ENCODE results near the gene ZNF317. TPM values are rescaled to one million over a fixed set of nuclear protein-coding genes. Genes with fewer than 3 reads are reported as not detected.

ZNF317 gene
- polyA plus RNA-seq (ENCODE audit: insufficient read length), result 20.1 TPM

GRCh38 chr19:9140159-9140874, at the start of gene ZNF317:
Gene ZNF317 (plus strand): TSS chr19:9140397. CDS start chr19:9156017, 15,620 bp downstream.
- DNase-seq, result peak; percentile 94

- no peak for DNase-seq
Measured at GRCh38 chr19:9107375-9107774, 32.8 kb upstream of the ZNF317 start, which contains the start of gene OR7G2. Gene OR7G2 (minus strand): TSS chr19:9107475. CDS start chr19:9103243, 4,232 bp downstream.

GRCh38 chr19:9109959-9110358, 30.2 kb upstream of the ZNF317 start:
- no peak for DNase-seq

GRCh38 chr19:9115307-9115813, 24.8 kb upstream of the ZNF317 start, which contains the start of gene OR7G1:
Gene OR7G1 (minus strand): TSS chr19:9115763. CDS start chr19:9115763, 0 bp downstream.
- no peak for DNase-seq

- no peak for DNase-seq
Measured at GRCh38 chr19:9116547-9116946, 23.6 kb upstream of the ZNF317 start.

- no peak for DNase-seq
Measured at GRCh38 chr19:9126900-9127405, 13.2 kb upstream of the ZNF317 start, which contains the start of gene OR7G3. Gene OR7G3 (minus strand): TSS chr19:9126950. CDS start chr19:9126950, 0 bp downstream.

GRCh38 chr19:9128171-9128570, 12.0 kb upstream of the ZNF317 start:
- no peak for DNase-seq

- DNase-seq, result no peak
Measured at GRCh38 chr19:9130965-9131364, 9.2 kb upstream of the ZNF317 start.

GRCh38 chr19:9132422-9132821, 7.8 kb upstream of the ZNF317 start:
- no peak for DNase-seq

GRCh38 chr19:9139609-9140158, 513 bp upstream of the ZNF317 start:
- no peak for DNase-seq

- no peak for DNase-seq
Measured at GRCh38 chr19:9144920-9145319, 4.7 kb downstream of the ZNF317 start.

GRCh38 chr19:9146882-9147281, 6.7 kb downstream of the ZNF317 start:
- no peak for DNase-seq

GRCh38 chr19:9148697-9149096, 8.5 kb downstream of the ZNF317 start:
- no peak for DNase-seq

- DNase-seq, result no peak
Measured at GRCh38 chr19:9149997-9150396, 9.8 kb downstream of the ZNF317 start.

- DNase-seq, result no peak
Measured at GRCh38 chr19:9150650-9151049, 10.5 kb downstream of the ZNF317 start.

- DNase-seq, result no peak
Measured at GRCh38 chr19:9151367-9151766, 11.2 kb downstream of the ZNF317 start.

- no peak for DNase-seq
Measured at GRCh38 chr19:9155591-9155990, 15.4 kb downstream of the ZNF317 start.

GRCh38 chr19:9156304-9156703, 16.1 kb downstream of the ZNF317 start:
- DNase-seq, result no peak

GRCh38 chr19:9159891-9160290, 19.7 kb downstream of the ZNF317 start:
- no peak for DNase-seq

- no peak for DNase-seq
Measured at GRCh38 chr19:9161427-9161826, 21.2 kb downstream of the ZNF317 start.

GRCh38 chr19:9165261-9165660, 25.1 kb downstream of the ZNF317 start:
- no peak for DNase-seq

- peak; percentile 3 for DNase-seq
Measured at GRCh38 chr19:9166846-9167245, 26.6 kb downstream of the ZNF317 start.

GRCh38 chr19:9171393-9171991, 31.3 kb downstream of the ZNF317 start:
- DNase-seq, result no peak

Measured in hindlimb muscle (tissue), 1 donor.